ENCODE data around the gene ZKSCAN5. TPM values are rescaled to one million over a fixed set of nuclear protein-coding genes. Genes with fewer than 3 reads are reported as not detected.
A peak's percentile ranks its signal among the peaks of the same experiment; 100 is the strongest.

ZKSCAN5 gene
- total RNA-seq, 1 donor from 2014 or later, result 15.3 TPM

- Histone ChIP-seq H3K79me2 (ENCODE audit: insufficient read depth, low read length) (no peaks in the 10 kb centered on the region), H3K4me3 (ENCODE audit: insufficient read depth, low read depth, low read length) (no peak overlapping the region), H4K20me1 (ENCODE audit: insufficient read depth, low read length) (no peaks in the 10 kb centered on the region), H3K4me1 (ENCODE audit: insufficient read depth, low read length) (no peaks in the 10 kb centered on the region), H3K27ac (ENCODE audit: low read depth, low read length) (no peak overlapping the region), H2AFZ (ENCODE audit: low read depth, low read length) (no peak overlapping the region), H3K9me3 (ENCODE audit: insufficient read depth, low read depth, low read length) (peaks cover 12% of the 10 kb centered on the region), H3K36me3 (ENCODE audit: insufficient read depth, low read length) (peaks cover 29% of the 10 kb centered on the region), H3K4me2 (ENCODE audit: low read length) (no peak overlapping the region), H3K27me3 (ENCODE audit: insufficient read depth, low read length) (no peaks in the 10 kb centered on the region), H3K9ac (ENCODE audit: low read length) (no peak overlapping the region)
- Mint-ChIP-seq H3K4me3 (ENCODE audit: unreplicated experiment) (no peak overlapping the region), H3K9me3 (ENCODE audit: unreplicated experiment) (peaks cover 22% of the 10 kb centered on the region), H3K36me3 (ENCODE audit: low read depth, unreplicated experiment) (peaks cover 48% of the 10 kb centered on the region), H3K27ac (ENCODE audit: unreplicated experiment) (no peak overlapping the region), H3K27me3 (ENCODE audit: low read depth, unreplicated experiment) (no peaks in the 10 kb centered on the region), H3K4me1 (ENCODE audit: low read depth, unreplicated experiment) (no peaks in the 10 kb centered on the region)
- FAIRE-seq, result no peak
- no peak for DNase-seq (ENCODE audit: low read depth)
- TF ChIP-seq EZH2 (IDR thresholded peaks at IDR 0.05; ENCODE audit: insufficient read depth, low read length) (no peak), CTCF (IDR thresholded peaks at IDR 0.05; ENCODE audit: insufficient read depth, low read depth, low read length) (peak; percentile 12)
Measured at GRCh38 chr7:99525713-99526440, 21.4 kb downstream of the ZKSCAN5 start.

- Mint-ChIP-seq H3K27ac (ENCODE audit: unreplicated experiment) (no peak overlapping the region), H3K9me3 (ENCODE audit: unreplicated experiment) (peaks cover 57% of the 10 kb centered on the region), H3K27me3 (ENCODE audit: low read depth, unreplicated experiment) (no peaks in the 10 kb centered on the region), H3K4me3 (ENCODE audit: unreplicated experiment) (no peak overlapping the region), H3K4me1 (ENCODE audit: low read depth, unreplicated experiment) (no peaks in the 10 kb centered on the region), H3K36me3 (ENCODE audit: low read depth, unreplicated experiment) (peaks cover 66% of the 10 kb centered on the region)
- DNase-seq (ENCODE audit: low read depth) (peak; percentile 9), FAIRE-seq (no peak)
- no peaks in the 10 kb centered on the region for H3K27me3 ChIP-seq (ENCODE audit: insufficient read depth, low read length)
- H2AFZ ChIP-seq (ENCODE audit: low read depth, low read length), result no peak overlapping the region
- H4K20me1 ChIP-seq (ENCODE audit: insufficient read depth, low read length), result no peaks in the 10 kb centered on the region
- TF ChIP-seq EZH2 (IDR thresholded peaks at IDR 0.05; ENCODE audit: insufficient read depth, low read length), result no peak
- TF ChIP-seq CTCF (IDR thresholded peaks at IDR 0.05; ENCODE audit: insufficient read depth, low read depth, low read length), result no peak
- H3K4me1 ChIP-seq (ENCODE audit: insufficient read depth, low read length), result no peaks in the 10 kb centered on the region
- no peak overlapping the region for H3K9ac ChIP-seq (ENCODE audit: low read length)
- H3K4me2 ChIP-seq (ENCODE audit: low read length), result no peak overlapping the region
- H3K27ac ChIP-seq (ENCODE audit: low read depth, low read length), result no peak overlapping the region
- H3K9me3 ChIP-seq (ENCODE audit: insufficient read depth, low read depth, low read length), result peaks cover 48% of the 10 kb centered on the region
- peak overlapping the region; percentile 14 for H3K4me3 ChIP-seq (ENCODE audit: insufficient read depth, low read depth, low read length)
- H3K36me3 ChIP-seq (ENCODE audit: insufficient read depth, low read length), result peaks cover 39% of the 10 kb centered on the region
- no peaks in the 10 kb centered on the region for H3K79me2 ChIP-seq (ENCODE audit: insufficient read depth, low read length)
Measured at GRCh38 chr7:99531354-99531765, 26.9 kb downstream of the ZKSCAN5 start.

- Mint-ChIP-seq H3K36me3 (ENCODE audit: low read depth, unreplicated experiment) (peaks cover 53% of the 10 kb centered on the region), H3K27me3 (ENCODE audit: low read depth, unreplicated experiment) (no peaks in the 10 kb centered on the region), H3K4me3 (ENCODE audit: unreplicated experiment) (no peak overlapping the region), H3K27ac (ENCODE audit: unreplicated experiment) (no peak overlapping the region), H3K9me3 (ENCODE audit: unreplicated experiment) (peaks cover 52% of the 10 kb centered on the region), H3K4me1 (ENCODE audit: low read depth, unreplicated experiment) (no peaks in the 10 kb centered on the region)
- no peak for DNase-seq (ENCODE audit: low read depth)
- Histone ChIP-seq H4K20me1 (ENCODE audit: insufficient read depth, low read length) (no peaks in the 10 kb centered on the region), H3K4me1 (ENCODE audit: insufficient read depth, low read length) (no peaks in the 10 kb centered on the region), H3K36me3 (ENCODE audit: insufficient read depth, low read length) (peaks cover 23% of the 10 kb centered on the region), H3K9me3 (ENCODE audit: insufficient read depth, low read depth, low read length) (peaks cover 45% of the 10 kb centered on the region), H3K4me2 (ENCODE audit: low read length) (no peak overlapping the region), H3K27me3 (ENCODE audit: insufficient read depth, low read length) (no peaks in the 10 kb centered on the region), H3K9ac (ENCODE audit: low read length) (no peak overlapping the region), H2AFZ (ENCODE audit: low read depth, low read length) (no peak overlapping the region), H3K79me2 (ENCODE audit: insufficient read depth, low read length) (no peaks in the 10 kb centered on the region), H3K27ac (ENCODE audit: low read depth, low read length) (no peak overlapping the region), H3K4me3 (ENCODE audit: insufficient read depth, low read depth, low read length) (no peak overlapping the region)
- no peak for TF ChIP-seq EZH2 (IDR thresholded peaks at IDR 0.05; ENCODE audit: insufficient read depth, low read length)
- no peak for TF ChIP-seq CTCF (IDR thresholded peaks at IDR 0.05; ENCODE audit: insufficient read depth, low read depth, low read length)
- no peak for FAIRE-seq
Measured at GRCh38 chr7:99535667-99536066, 31.2 kb downstream of the ZKSCAN5 start.

Data from astrocyte (in vitro differentiated cells and primary cell).